KOPT-K1 (cell line): ENCODE results near the gene SARDH.
A peak's percentile ranks its signal among the peaks of the same experiment; 100 is the strongest.

ENCODE experiments used
- H3K27ac ChIP-seq: fragments of 200-600 bp; sonication (generic); 2 replicates; pipeline ENCODE4 v1.5.1; 2016; ENCODE audit warnings: antibody characterized with exemption, mild to moderate bottlenecking, low read depth, low read length; ENCODE audit not compliant: poor library complexity, severe bottlenecking
- H3K36me3 ChIP-seq: fragments of 200-600 bp; sonication (generic); 2 replicates; pipeline ENCODE4 v1.5.1; 2017; ENCODE audit warnings: antibody characterized with exemption, mild to moderate bottlenecking, low read length, moderate library complexity; ENCODE audit not compliant: insufficient read depth
- H3K9me3 ChIP-seq: fragments of 200-600 bp; sonication (generic); 2 replicates; pipeline ENCODE4 v1.5.1; 2017; ENCODE audit warnings: antibody characterized with exemption, low read length, mild to moderate bottlenecking; ENCODE audit not compliant: insufficient read depth, poor library complexity, severe bottlenecking

The SARDH gene

DNA sequence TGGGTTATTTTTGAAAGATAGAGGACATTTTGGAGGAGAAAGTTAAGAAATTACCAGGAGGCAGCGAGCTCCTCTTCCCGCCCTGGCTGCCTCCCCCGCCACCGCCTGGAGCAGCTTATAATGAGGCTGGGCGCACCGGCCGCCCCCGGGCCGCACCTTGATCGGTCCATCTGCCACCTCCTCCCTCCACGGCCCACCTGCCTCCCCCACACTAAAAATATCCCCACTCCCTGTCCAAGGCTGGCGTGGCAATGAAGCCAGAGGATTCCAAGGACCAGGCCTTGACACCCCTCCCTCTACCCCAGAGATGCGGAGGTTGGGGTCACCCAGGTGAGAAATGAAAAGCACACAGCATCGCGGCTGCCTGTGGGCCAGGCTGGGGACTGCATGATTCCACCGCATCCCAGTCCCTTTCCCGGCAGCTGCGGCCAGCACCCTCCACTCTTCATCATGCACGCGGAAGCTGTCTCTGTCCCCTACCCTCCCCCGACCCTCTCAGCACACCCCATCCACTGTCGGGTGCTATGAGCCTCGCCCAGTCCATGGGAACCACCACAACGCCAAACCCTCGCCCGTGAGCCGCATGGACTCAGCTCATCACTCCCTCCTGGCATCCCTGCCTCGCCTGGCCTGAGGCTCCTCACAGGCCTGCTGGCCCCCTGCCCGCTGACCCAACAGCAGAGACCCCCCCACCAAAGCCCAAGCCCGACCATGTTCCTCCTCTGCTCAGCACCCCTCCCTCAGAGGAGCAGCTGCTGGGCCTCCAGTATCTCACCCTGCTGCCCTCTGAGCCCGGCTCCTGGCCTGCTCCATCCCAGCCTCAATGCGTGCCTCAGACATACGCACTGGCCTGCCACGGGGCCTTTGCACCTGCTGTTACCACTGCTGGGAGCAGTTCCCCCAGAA is 50.0 kb downstream of the SARDH start:
- no peaks in the 10 kb centered on the region for H3K36me3 ChIP-seq
- no peak overlapping the region for H3K27ac ChIP-seq
- H3K9me3 ChIP-seq = no peaks in the 10 kb centered on the region

DNA sequence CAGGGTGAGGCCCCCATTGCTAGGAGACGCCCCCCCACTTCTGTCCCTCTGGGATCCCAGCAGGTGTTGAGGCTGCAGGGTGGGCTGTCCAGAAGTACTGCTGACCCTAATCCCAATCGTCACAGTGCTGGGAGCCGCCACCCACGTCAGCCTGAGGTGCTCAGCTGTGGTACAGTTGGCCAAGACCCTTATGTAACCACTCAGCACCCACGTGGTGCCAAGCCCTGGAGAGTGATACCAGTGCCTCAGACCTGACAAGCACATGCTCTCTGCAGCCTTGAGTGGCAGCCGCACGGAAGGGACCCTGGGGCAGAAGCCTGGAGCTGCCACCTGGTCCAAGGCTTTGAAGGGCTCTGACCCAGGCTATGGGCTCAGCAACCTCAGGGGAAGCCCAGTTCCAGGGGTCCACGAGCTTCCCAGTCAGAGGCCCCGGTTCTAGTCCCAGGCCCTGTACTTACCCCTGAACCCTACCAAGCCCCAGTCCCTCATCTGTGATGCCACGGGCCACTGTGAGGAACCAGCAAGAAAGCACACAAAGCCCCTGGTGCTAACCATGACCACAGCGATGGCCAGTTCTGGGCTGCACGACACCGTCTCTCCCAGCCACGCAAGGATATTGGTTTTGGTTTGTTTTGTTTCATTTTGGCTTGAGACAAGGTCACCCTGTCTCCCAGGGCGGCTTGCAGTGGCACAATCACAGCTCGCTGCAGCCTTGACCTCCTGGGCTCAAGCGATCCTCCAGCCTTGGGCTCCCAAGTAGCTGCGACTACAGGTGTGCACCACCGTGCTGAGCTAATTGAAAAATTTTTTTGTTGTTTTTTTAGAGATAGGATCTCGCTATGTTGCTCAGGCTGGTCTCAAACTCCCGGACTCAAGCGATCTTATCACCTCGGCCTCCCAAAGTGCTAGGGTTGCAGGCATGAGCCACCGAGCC is 51.2 kb downstream of the SARDH start:
- Histone ChIP-seq H3K36me3 (no peaks in the 10 kb centered on the region), H3K9me3 (no peaks in the 10 kb centered on the region), H3K27ac (no peak overlapping the region)

DNA sequence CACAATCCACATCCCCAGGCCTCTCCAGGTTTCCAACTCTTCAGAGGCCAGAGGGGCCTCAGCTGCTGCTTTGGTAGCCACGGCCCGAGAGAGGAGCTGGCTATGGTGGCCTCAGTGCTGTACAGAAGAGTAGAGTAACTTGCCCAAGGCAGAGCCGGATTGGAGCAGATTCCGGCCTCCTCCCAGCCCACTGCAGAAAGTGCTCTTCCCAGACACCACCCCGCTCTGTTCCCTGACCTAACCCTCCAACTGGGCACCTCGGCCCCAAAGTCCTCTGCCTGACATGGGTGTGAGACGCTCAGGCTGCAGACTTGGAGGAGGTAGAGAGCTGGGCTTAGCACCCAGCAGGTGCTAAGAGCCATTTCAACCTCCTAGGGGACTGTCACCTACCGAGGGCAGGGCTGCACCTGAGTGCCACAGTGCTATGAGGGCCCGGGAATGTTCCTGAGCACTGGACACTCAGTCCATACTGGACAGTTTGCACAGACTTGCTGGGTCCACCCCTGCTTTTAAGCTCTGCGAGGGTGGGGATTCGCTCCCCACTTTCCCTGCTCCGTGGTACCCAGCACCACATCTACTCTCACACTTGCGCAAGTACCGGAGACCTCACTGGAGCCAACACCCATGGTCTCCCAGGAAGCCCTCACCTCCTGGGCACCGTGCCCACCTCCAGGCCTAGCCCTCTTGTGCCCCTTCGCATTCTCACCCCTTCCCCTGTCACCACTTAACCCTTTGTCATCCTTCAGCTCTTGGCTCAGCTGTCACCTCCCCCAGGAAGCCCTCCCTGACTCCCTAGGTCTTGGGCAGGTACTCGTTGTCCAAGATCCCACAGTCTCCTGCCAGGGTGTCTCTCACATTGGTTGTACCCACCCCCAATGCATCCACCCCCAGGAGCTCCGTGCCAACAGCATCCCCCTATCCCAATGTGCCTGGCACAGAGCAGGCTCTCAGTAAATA is 52.2 kb downstream of the SARDH start:
- Histone ChIP-seq H3K36me3 (no peaks in the 10 kb centered on the region), H3K27ac (no peak overlapping the region), H3K9me3 (no peaks in the 10 kb centered on the region)

DNA sequence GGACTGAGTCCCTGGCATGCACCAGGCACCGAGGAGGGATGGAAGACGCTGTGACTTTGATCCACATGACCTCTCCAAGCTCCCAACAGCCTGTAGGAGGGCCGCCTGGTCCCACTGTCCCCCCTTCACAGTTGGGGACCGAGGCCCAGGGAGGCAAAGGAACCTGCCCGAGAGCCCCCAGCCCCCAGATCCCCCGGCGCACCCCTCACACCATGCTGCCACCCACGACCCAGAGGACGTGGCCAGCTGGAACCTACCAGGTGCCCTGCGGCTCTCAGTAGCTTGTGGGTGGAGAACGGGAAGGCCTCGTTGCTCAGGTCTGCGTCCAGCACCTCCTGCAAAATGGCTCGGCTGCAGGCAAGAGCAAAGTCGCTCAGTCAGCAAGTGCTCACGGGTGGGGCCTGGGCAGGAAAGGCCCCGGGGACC is 53.2 kb downstream of the SARDH start:
- Histone ChIP-seq H3K36me3 (no peaks in the 10 kb centered on the region), H3K27ac (no peak overlapping the region), H3K9me3 (no peaks in the 10 kb centered on the region)

DNA sequence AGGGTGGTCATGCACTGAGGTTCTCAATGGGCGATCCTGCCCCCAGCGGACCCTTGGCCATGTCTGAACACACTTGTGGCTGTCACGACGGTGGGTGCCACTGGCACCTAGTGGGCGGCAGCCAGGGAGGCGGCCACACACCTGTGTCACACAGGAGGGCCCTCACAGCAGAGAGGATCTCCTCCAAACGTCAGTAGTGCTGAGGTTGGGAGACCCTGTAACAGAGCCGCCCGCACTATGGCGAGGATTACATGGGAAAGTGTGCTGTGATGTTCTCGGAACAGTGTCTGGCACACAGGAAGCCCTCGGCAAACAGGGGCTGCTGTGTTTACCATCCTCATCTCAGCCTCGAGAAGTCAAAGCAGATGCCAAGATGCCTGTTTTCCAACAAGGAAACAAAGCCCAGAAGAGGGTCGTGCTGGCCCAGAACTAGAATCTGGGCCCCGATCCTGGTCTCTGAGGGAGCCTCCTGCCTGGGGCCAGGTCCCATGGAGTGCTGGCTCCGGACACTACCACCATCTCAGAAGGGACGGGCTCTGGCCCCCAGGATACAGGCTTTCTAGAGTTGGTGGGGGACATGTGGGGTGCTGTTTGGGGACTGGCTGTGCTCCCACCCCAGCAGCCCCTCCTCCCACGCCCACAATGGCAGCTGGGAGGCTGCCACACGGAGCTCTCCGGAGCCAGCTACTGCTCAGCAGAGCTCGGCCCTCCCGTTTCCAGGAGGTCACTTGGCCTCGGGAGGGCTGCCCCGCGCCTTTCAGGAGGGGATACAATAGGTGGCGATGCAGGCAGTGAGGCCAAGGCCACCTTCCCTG is 53.8 kb downstream of the SARDH start:
- no peaks in the 10 kb centered on the region for H3K9me3 ChIP-seq
- H3K27ac ChIP-seq = peak overlapping the region; percentile 63
- H3K36me3 ChIP-seq = no peaks in the 10 kb centered on the region

DNA sequence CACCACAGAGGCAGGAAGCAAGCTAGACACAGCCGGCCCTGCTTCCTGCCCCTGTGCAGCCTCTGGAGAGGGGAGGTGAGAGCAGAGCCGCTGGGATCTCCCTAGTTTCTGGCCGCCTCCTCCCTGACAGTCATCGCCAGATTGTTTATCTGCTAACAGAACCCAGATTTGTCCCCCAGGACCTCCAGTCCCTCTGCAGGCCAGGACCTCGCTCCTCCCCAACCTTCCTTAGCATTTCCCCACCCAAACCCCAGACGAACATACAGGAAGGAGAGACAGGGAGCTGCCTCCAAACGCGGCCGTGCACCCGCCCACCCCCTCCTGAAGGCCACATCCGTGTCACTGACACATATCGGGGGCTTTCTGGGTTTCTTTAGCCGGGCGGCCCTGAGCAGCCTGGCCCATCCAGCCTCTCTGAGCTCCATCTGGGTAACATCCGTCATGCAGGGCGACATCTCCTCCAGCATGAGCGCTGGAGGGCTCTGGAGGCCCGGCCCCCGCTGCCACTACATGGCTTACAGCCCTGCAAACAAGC is 54.5 kb downstream of the SARDH start:
- no peaks in the 10 kb centered on the region for H3K36me3 ChIP-seq
- peak overlapping the region; percentile 63 for H3K27ac ChIP-seq
- no peaks in the 10 kb centered on the region for H3K9me3 ChIP-seq

DNA sequence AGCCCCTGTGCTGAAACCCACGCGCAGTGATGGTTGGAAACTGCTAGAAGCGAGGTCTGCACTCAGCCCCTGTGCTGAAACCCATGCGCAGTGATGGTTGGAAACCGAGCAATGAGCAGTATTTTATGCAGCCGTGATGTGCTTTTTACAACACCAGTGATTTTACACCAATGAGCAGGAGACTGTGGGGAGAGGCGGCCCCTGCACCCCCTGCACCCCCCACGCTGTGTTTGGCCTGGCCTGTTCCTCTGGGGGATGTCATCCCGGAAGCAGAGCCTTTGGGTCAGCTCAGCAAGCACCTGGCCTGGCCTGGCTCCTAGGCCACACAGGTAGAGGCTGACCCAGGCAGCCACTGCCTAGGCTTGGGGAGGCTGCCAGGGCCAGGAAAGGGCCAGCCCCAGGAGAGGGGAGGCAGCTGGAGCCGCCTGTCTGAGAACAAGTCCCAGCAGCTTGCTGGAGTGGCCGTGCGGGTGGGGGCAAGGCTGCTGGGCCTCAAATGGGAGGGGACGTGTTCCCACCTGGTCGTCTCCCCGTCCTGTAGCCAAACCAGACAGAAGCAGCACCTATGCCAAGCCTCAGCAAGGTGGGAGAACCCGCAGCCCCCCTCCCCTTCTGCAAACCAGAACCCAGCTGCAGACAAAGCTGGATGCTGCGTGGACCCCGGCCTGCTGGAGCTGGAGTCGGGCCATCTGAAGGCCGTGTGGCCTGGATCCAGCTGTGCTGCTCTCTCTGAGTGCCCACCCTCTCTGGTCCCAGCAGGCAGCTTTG is 55.1 kb downstream of the SARDH start:
- Histone ChIP-seq H3K36me3 (no peaks in the 10 kb centered on the region), H3K27ac (peak overlapping the region; percentile 63), H3K9me3 (no peaks in the 10 kb centered on the region)

DNA sequence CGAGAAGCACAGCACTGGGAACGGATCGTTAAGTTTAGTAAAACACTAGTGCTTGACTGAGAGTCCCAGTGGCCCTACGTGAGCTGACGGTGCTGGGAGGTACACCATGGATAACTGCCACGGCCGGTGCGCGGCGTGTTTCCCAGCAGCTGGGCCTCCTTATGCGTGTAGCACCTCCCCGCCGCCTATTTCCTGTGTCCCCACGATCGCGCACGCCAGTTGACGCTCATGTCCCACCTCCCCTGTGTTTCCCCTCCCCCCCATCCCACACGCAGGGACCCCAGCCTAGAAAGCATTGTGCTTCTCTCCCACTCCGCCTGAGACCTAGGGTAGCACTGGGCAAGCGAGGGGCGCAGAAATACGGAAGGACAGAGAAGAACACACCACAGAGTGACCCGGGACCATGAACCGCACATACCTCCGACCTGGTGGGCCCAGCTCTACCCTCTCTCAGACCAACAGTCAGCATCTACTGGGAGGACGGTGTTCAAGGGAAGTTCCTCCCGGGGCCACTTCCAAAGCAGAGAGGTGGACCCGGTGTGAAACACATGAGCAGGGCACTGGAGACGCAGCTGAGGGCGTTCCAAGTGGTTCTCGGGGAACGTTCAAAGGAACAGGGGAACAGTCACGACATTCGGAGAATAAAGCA is 56.4 kb downstream of the SARDH start:
- Histone ChIP-seq H3K27ac (no peak overlapping the region), H3K9me3 (no peaks in the 10 kb centered on the region), H3K36me3 (no peaks in the 10 kb centered on the region)

DNA sequence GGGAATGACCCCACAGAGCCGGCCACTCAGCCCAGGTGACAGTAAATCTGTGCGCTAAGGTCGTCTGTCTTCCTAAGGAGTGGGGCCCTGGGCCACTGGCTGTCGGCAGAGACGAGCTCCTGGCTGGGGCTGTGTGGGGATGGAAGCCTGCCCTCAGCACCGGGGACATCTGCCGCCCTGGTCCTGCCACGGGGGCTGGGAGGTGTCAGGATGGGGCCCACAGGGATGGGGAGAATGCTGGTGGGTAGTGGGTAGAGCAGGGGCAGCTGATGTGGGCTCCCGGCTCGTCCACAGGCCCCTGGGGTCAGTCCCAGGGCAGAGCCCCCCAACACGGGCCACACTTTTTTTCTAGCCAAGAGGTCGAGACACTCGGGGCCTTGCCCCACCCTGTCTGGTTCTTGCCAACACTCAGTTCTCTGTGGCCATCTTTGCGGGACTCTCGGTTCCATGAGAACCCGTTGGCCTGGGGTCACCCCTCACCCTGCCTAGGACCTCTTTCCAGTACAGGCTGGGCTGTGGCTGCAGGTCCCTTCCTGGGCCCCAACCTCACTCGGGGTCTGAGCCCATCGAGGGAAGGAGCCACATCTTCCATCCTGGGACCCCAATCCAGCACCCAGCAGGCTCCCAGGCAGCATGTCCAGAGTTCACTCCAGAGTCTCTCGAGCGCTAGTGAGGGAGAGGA is 57.0 kb downstream of the SARDH start:
- H3K9me3 ChIP-seq = no peaks in the 10 kb centered on the region
- H3K36me3 ChIP-seq = no peaks in the 10 kb centered on the region
- no peak overlapping the region for H3K27ac ChIP-seq

DNA sequence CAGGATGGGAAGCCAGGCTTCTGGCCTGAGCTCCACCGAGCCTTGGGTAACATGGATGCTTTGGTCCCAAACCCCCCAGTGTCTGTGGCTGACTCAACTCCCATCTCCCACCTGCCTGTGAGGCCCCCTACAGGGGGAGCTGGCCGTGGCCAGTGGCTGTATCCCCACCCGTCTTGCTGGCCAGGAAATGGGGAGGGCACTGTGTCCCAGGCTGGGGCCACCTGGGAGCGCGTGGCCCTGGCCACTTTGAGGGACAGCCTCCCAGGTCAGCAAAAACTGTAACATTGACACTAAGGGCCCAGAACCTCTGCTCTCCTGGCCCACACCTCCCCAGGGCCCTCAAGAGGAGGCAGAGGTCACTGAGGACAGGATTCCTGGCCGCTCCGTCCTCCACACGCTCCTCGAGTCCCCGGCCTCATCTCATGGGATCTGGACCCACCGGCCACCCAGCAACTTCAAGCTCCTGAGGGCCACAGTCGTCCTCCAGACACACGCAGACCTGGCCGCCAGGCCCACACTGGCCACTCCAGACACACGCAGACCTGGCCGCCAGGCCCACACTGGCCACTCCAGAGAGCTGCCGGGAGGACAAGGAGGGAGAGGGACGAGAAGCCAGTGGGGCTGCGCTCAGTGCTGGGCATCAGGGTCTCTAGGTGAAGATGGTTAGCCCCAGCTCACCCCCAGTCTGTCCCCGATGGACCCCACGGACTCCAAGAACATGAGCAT is 57.7 kb downstream of the SARDH start:
- no peak overlapping the region for H3K27ac ChIP-seq
- no peaks in the 10 kb centered on the region for H3K36me3 ChIP-seq
- H3K9me3 ChIP-seq = no peaks in the 10 kb centered on the region

DNA sequence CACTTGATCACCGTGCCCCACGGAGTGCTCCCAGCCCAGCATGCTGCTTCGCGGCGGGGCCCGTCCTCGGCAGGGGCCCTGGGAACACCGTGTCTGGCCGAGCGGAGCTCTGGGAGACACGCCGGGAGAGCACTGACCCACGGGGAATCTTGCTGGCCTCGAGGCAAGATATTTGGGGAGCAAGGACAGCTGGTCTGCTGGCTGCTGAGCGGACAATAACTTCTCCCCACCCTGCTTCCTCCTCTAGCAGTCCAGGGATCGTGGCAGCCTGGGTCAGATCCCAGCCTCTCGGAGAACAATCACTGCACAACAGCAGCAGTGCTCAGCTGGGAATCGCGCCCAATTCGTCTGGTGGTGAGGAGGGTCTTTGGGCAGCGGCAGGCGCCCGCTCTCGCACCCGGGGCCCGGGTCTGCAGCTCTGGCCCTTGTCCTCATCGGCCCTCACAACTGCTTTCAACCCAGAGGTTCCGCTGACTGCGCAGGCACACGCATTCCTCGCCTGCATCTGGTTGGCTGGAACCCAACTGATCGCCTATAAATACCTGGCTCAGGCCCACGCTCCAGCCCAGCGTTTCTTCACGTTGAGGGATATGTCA is 58.6 kb downstream of the SARDH start:
- Histone ChIP-seq H3K36me3 (no peaks in the 10 kb centered on the region), H3K9me3 (no peaks in the 10 kb centered on the region), H3K27ac (no peak overlapping the region)
